Measurements from ENCODE around the gene FHOD3.

FHOD3 gene

GRCh38 chr18:36365836-36366775 lies 68.6 kb downstream of the FHOD3 start:
- no peak overlapping the region for H3K4me3 ChIP-seq (ENCODE audit: low read length)
- no peaks in the 10 kb centered on the region for H3K27me3 ChIP-seq (replicated peaks; ENCODE audit: insufficient read depth, low read length)

GRCh38 chr18:36366994-36367839 lies 69.7 kb downstream of the FHOD3 start:
- no peaks in the 10 kb centered on the region for H3K9me2 ChIP-seq (replicated peaks; ENCODE audit: insufficient read depth, low read length)
- no peaks in the 10 kb centered on the region for H3K9me3 ChIP-seq (replicated peaks; ENCODE audit: insufficient read depth, low read length)
- no peak overlapping the region for H3K4me2 ChIP-seq (ENCODE audit: low read depth, low read length)
- H3K4me1 ChIP-seq (ENCODE audit: low read length): peaks cover 12% of the 10 kb centered on the region
- H3K4me3 ChIP-seq (ENCODE audit: low read length): no peak overlapping the region
- no peaks in the 10 kb centered on the region for H3K36me3 ChIP-seq (replicated peaks; ENCODE audit: insufficient read depth, low read length)
- no peaks in the 10 kb centered on the region for H3F3A ChIP-seq (ENCODE audit: insufficient read depth, low read length)
- no peaks in the 10 kb centered on the region for H3K27me3 ChIP-seq (replicated peaks; ENCODE audit: insufficient read depth, low read length)
- no peak for DNase-seq
- no peak overlapping the region for H3K9ac ChIP-seq (ENCODE audit: low read length)
- H3K27ac ChIP-seq (ENCODE audit: low read length): no peak overlapping the region
- H3K79me2 ChIP-seq (ENCODE audit: low read length): no peaks in the 10 kb centered on the region
- H4K20me1 ChIP-seq (ENCODE audit: insufficient read depth, low read length): no peaks in the 10 kb centered on the region
- no peak overlapping the region for H2AFZ ChIP-seq (ENCODE audit: low read length)
- no peak for TF ChIP-seq EZH2phosphoT487 (IDR thresholded peaks at IDR 0.05; ENCODE audit: low read length)
- no peak for TF ChIP-seq CTCF (IDR thresholded peaks at IDR 0.05; ENCODE audit: low read length)
- TF ChIP-seq EZH2 (optimal IDR thresholded peaks at IDR 0.05; ENCODE audit: low read depth, low read length): no peak

More at GRCh38 chr18:36365836-36366775, 68.6 kb downstream of the FHOD3 start:
- H3K27ac ChIP-seq (ENCODE audit: low read length): no peak overlapping the region
- no peaks in the 10 kb centered on the region for H3K79me2 ChIP-seq (ENCODE audit: low read length)
- H3K9me2 ChIP-seq (replicated peaks; ENCODE audit: insufficient read depth, low read length): no peaks in the 10 kb centered on the region
- H3K4me2 ChIP-seq (ENCODE audit: low read depth, low read length): no peak overlapping the region
- H3F3A ChIP-seq (ENCODE audit: insufficient read depth, low read length): peaks cover 10% of the 10 kb centered on the region
- no peaks in the 10 kb centered on the region for H3K36me3 ChIP-seq (replicated peaks; ENCODE audit: insufficient read depth, low read length)
- H2AFZ ChIP-seq (ENCODE audit: low read length): no peak overlapping the region
- no peaks in the 10 kb centered on the region for H3K9me3 ChIP-seq (replicated peaks; ENCODE audit: insufficient read depth, low read length)
- no peak for DNase-seq
- H3K4me1 ChIP-seq (ENCODE audit: low read length): peaks cover 23% of the 10 kb centered on the region
- TF ChIP-seq EZH2 (optimal IDR thresholded peaks at IDR 0.05; ENCODE audit: low read depth, low read length) (no peak), EZH2phosphoT487 (IDR thresholded peaks at IDR 0.05; ENCODE audit: low read length) (no peak), CTCF (IDR thresholded peaks at IDR 0.05; ENCODE audit: low read length) (no peak)
- no peak overlapping the region for H3K9ac ChIP-seq (ENCODE audit: low read length)
- H4K20me1 ChIP-seq (ENCODE audit: insufficient read depth, low read length): no peaks in the 10 kb centered on the region

DNA sequence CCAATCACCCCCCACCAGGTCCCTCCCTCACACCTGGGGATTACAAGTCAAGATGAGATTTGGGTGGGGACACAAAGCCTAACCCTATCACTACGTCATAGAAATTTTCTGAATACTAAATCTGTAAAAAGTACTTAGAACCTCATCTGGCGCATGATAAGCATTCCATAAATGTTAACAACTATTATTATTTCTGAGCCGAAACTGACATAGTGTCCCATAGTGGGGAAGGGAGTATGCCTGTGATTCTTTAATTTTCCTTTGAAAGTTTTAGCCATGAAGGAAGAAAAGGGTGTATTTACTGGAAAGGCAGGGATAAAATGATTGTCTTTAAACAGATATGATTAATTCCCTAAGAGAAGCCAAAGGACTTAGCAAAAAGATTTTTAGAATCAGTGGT lies 71.4 kb downstream of the FHOD3 start:
- H3K4me1 ChIP-seq (ENCODE audit: low read length): no peaks in the 10 kb centered on the region
- no peak overlapping the region for H3K4me2 ChIP-seq (ENCODE audit: low read depth, low read length)
- no peak overlapping the region for H3K27ac ChIP-seq (ENCODE audit: low read length)
- H3K4me3 ChIP-seq (ENCODE audit: low read length): no peak overlapping the region
- H3K9ac ChIP-seq (ENCODE audit: low read length): no peak overlapping the region
- no peaks in the 10 kb centered on the region for H3K9me3 ChIP-seq (replicated peaks; ENCODE audit: insufficient read depth, low read length)
- no peaks in the 10 kb centered on the region for H3K79me2 ChIP-seq (ENCODE audit: low read length)
- H3K36me3 ChIP-seq (replicated peaks; ENCODE audit: insufficient read depth, low read length): no peaks in the 10 kb centered on the region
- H3F3A ChIP-seq (ENCODE audit: insufficient read depth, low read length): no peaks in the 10 kb centered on the region
- H3K27me3 ChIP-seq (replicated peaks; ENCODE audit: insufficient read depth, low read length): no peaks in the 10 kb centered on the region
- H2AFZ ChIP-seq (ENCODE audit: low read length): no peak overlapping the region
- DNase-seq: no peak
- no peaks in the 10 kb centered on the region for H3K9me2 ChIP-seq (replicated peaks; ENCODE audit: insufficient read depth, low read length)
- no peaks in the 10 kb centered on the region for H4K20me1 ChIP-seq (ENCODE audit: insufficient read depth, low read length)
- TF ChIP-seq EZH2phosphoT487 (IDR thresholded peaks at IDR 0.05; ENCODE audit: low read length) (no peak), CTCF (IDR thresholded peaks at IDR 0.05; ENCODE audit: low read length) (no peak), EZH2 (optimal IDR thresholded peaks at IDR 0.05; ENCODE audit: low read depth, low read length) (no peak)

Data from MM.1S (cell line).